ENCODE data around the gene MAP1B.

GRCh38 chr5:72138943-72139521 is 31.8 kb downstream of the MAP1B start:
- TF ChIP-seq CTCF (IDR thresholded peaks at IDR 0.05) (no peak), POLR2A (IDR thresholded peaks at IDR 0.05) (no peak), POLR2AphosphoS5 (IDR thresholded peaks at IDR 0.05) (no peak)

Measured in transverse colon (tissue), 4 donors.